ENCODE data around the gene MACROD2. TPM values are rescaled to one million over a fixed set of nuclear protein-coding genes. Genes with fewer than 3 reads are reported as not detected.

Gene MACROD2
- polyA plus RNA-seq, 1 donor from 2014 or later = 23.2 TPM

- TF ChIP-seq REST (IDR thresholded peaks at IDR 0.05; ENCODE audit: borderline replicate concordance) (no peak), TAF1 (IDR thresholded peaks at IDR 0.05; ENCODE audit: low read depth) (no peak), CTCF (IDR thresholded peaks at IDR 0.05; ENCODE audit: poor library complexity, severe bottlenecking) (no peak), RAD21 (conservative IDR thresholded peaks at IDR 0.05) (no peak), MXI1 (conservative IDR thresholded peaks at IDR 0.05; ENCODE audit: poor library complexity, severe bottlenecking) (no peak), EP300 (conservative IDR thresholded peaks at IDR 0.05; ENCODE audit: poor library complexity, severe bottlenecking) (no peak), EZH2 (IDR thresholded peaks at IDR 0.05; ENCODE audit: borderline replicate concordance, insufficient read depth, low read length, poor library complexity, severe bottlenecking) (no peak), SMC3 (conservative IDR thresholded peaks at IDR 0.05; ENCODE audit: poor library complexity) (no peak), POLR2AphosphoS5 (IDR thresholded peaks at IDR 0.05) (no peak)
- Histone ChIP-seq H3K79me2 (replicated peaks; ENCODE audit: insufficient read depth, low read length) (no peaks in the 10 kb centered on the region), H3K9ac (ENCODE audit: low read length) (no peak overlapping the region), H3K9me3 (ENCODE audit: low read length) (no peaks in the 10 kb centered on the region), H3K4me2 (ENCODE audit: low read length) (no peak overlapping the region), H4K20me1 (ENCODE audit: insufficient read depth) (no peaks in the 10 kb centered on the region), H3K27me3 (ENCODE audit: insufficient read depth, low read depth, low read length) (no peaks in the 10 kb centered on the region), H3K9me2 (ENCODE audit: insufficient read depth, low read length) (no peaks in the 10 kb centered on the region), H3K27ac (ENCODE audit: low read length) (no peak overlapping the region), H2AFZ (ENCODE audit: low read depth, low read length) (no peak overlapping the region), H3K36me3 (ENCODE audit: insufficient read depth, low read length) (no peaks in the 10 kb centered on the region), H3F3A (ENCODE audit: insufficient read depth, low read length, poor library complexity, severe bottlenecking) (no peaks in the 10 kb centered on the region), H3K4me3 (ENCODE audit: low read length) (no peak overlapping the region)
Observed at GRCh38 chr20:14062171-14062570, 66.9 kb downstream of the MACROD2 start.

- Histone ChIP-seq H4K20me1 (ENCODE audit: insufficient read depth) (no peaks in the 10 kb centered on the region), H3K36me3 (ENCODE audit: insufficient read depth, low read length) (no peaks in the 10 kb centered on the region), H3K9me3 (ENCODE audit: low read length) (no peaks in the 10 kb centered on the region), H3K9ac (ENCODE audit: low read length) (no peak overlapping the region), H3K27me3 (ENCODE audit: insufficient read depth, low read depth, low read length) (no peaks in the 10 kb centered on the region), H3K4me2 (ENCODE audit: low read length) (no peak overlapping the region), H3K79me2 (replicated peaks; ENCODE audit: insufficient read depth, low read length) (no peaks in the 10 kb centered on the region), H3F3A (ENCODE audit: insufficient read depth, low read length, poor library complexity, severe bottlenecking) (no peaks in the 10 kb centered on the region), H2AFZ (ENCODE audit: low read depth, low read length) (no peak overlapping the region), H3K9me2 (ENCODE audit: insufficient read depth, low read length) (no peaks in the 10 kb centered on the region), H3K27ac (ENCODE audit: low read length) (no peak overlapping the region), H3K4me3 (ENCODE audit: low read length) (no peak overlapping the region)
- TF ChIP-seq SMC3 (conservative IDR thresholded peaks at IDR 0.05; ENCODE audit: poor library complexity) = no peak
- TF ChIP-seq CTCF (IDR thresholded peaks at IDR 0.05; ENCODE audit: poor library complexity, severe bottlenecking) = no peak
- TF ChIP-seq TAF1 (IDR thresholded peaks at IDR 0.05; ENCODE audit: low read depth) = no peak
- TF ChIP-seq EP300 (conservative IDR thresholded peaks at IDR 0.05; ENCODE audit: poor library complexity, severe bottlenecking) = no peak
- TF ChIP-seq REST (IDR thresholded peaks at IDR 0.05; ENCODE audit: borderline replicate concordance) = no peak
- no peak for TF ChIP-seq EZH2 (IDR thresholded peaks at IDR 0.05; ENCODE audit: borderline replicate concordance, insufficient read depth, low read length, poor library complexity, severe bottlenecking)
Observed at GRCh38 chr20:14062786-14063185, 67.5 kb downstream of the MACROD2 start.
